Esophagus squamous epithelium (tissue), 5 donors: Measurements from ENCODE around the gene MAGEC1. TPM values are rescaled to one million over a fixed set of nuclear protein-coding genes. Genes with fewer than 3 reads are reported as not detected.

Experiments
- DNase-seq: peaks from one replicate; lab custom pipeline; 2025; lab: John Stamatoyannopoulos, UW
- H3K27ac ChIP-seq, 4 donors: fragments of 200-600 bp; sonication (generic); one replicate each; pipeline ENCODE4 v1.5.1; 2016 to 2019; ENCODE audit warnings: mild to moderate bottlenecking in 1 of 4
- H3K27me3 ChIP-seq, 4 donors: fragments of 200-600 bp; sonication (generic); 1 replicate in 3 of 4; 2 replicates in 1 of 4; pipeline versions ENCODE4 v1.5.1 to v1.6.0; 2017 to 2021; ENCODE audit warnings: antibody characterized with exemption in 1 of 4
- H3K36me3 ChIP-seq, 3 donors: fragments of 200-600 bp; sonication (generic); one replicate each; pipeline ENCODE4 v1.5.1; 2016 to 2019
- H3K4me1 ChIP-seq, 3 donors: fragments of 200-600 bp; sonication (generic); one replicate each; pipeline ENCODE4 v1.5.1; 2017 to 2019
- H3K4me3 ChIP-seq, 4 donors: fragments of 200-600 bp; sonication (generic); 1 replicate in 3 of 4; 2 replicates in 1 of 4; pipeline ENCODE4 v1.5.1; 2016 to 2019; ENCODE audit warnings: mild to moderate bottlenecking in 2 of 4, moderate library complexity in 1 of 4
- H3K9me3 ChIP-seq, 3 donors: fragments of 200-600 bp; sonication (generic); one replicate each; pipeline ENCODE4 v1.5.1; 2016 to 2019
- POLR2A ChIP-seq, 4 donors: fragments of 450-650 bp; IDR thresholded peaks; one replicate each; pipeline ENCODE4 v1.6.1; 2017; ENCODE audit warnings: antibody characterized with exemption in 4 of 4, mild to moderate bottlenecking in 4 of 4, moderate library complexity in 3 of 4
- WGBS, 2 donors: methylation state at CpG; one replicate each; pipeline ENCODE4 v1.1.5; 2018; 5-methylcytosine and 5-hydroxymethylcytosine counted together
- intact Hi-C: fragments of 100-400 bp; cut with DNase I; formaldehyde crosslinking; loops from one replicate; pipeline ENCODE4 v1.15.0; 2022
- total RNA-seq, 4 donors: library from RNA; depleted of rRNA; stranded (reverse); fragments of >200 nt; gene quantifications; one replicate each; pipeline ENCODE4 v1.1.0, GENCODE V29; 2016
- TF ChIP-seq, protein P1 (sequence below), 6 experiments: fragments of 450-650 bp in 4 of 6; fragments of 200-600 bp in 2 of 6; sonication (generic) in 2 of 6; IDR thresholded peaks; one replicate each; pipeline ENCODE4 v1.5.1; 2016 to 2019; ENCODE audit warnings: antibody characterized with exemption in 6 of 6, mild to moderate bottlenecking in 4 of 6, moderate library complexity in 4 of 6
- donor health status: DM: yes; HTN: yes; CAD: no.

The MAGEC1 gene
- total RNA-seq, 4 donors from 2014 or later, result not detected

DNA sequence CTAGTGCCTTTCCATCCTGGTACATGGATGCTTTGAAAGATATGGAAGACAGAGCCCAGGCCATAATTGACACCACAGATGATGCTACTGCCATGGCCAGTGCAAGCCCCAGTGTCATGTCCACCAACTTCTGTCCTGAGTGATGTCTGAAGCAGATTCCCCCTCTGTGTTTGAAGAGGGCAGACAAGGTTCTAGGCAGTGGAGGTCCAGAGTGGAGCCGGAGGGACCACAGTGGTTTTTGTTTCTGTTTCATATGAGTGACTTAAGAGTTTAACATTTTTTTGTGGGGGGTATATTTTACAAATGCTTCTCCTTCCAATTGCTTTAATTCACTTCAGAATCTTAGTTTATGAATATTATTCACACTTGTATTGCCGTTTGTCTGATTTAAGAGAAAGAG is 6.0 kb upstream of the MAGEC1 start:
- WGBS, 2 donors, result 80 to 94% methylated on average over 2 of the region's 2 CpGs
- TF ChIP-seq, protein P1, sequence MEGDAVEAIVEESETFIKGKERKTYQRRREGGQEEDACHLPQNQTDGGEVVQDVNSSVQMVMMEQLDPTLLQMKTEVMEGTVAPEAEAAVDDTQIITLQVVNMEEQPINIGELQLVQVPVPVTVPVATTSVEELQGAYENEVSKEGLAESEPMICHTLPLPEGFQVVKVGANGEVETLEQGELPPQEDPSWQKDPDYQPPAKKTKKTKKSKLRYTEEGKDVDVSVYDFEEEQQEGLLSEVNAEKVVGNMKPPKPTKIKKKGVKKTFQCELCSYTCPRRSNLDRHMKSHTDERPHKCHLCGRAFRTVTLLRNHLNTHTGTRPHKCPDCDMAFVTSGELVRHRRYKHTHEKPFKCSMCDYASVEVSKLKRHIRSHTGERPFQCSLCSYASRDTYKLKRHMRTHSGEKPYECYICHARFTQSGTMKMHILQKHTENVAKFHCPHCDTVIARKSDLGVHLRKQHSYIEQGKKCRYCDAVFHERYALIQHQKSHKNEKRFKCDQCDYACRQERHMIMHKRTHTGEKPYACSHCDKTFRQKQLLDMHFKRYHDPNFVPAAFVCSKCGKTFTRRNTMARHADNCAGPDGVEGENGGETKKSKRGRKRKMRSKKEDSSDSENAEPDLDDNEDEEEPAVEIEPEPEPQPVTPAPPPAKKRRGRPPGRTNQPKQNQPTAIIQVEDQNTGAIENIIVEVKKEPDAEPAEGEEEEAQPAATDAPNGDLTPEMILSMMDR (IDR thresholded peaks at IDR 0.05), result no peak
- TF ChIP-seq POLR2A (IDR thresholded peaks at IDR 0.05), result no peak
- intact Hi-C loops, result no loop called here
- Histone ChIP-seq H3K27ac (no peak overlapping the region), H3K9me3 (no peaks in the 10 kb centered on the region), H3K4me1 (no peaks in the 10 kb centered on the region), H3K27me3 (no peaks in the 10 kb centered on the region), H3K4me3 (no peak overlapping the region), H3K36me3 (no peaks in the 10 kb centered on the region)
- DNase-seq, result no peak

- WGBS, 2 donors, result 40 to 93% methylated on average over 1 to 4 of the region's 4 CpGs
- H3K4me3 ChIP-seq, result no peak overlapping the region
- H3K27ac ChIP-seq, result no peak overlapping the region
- TF ChIP-seq POLR2A (IDR thresholded peaks at IDR 0.05), result no peak
- TF ChIP-seq, protein P1 (IDR thresholded peaks at IDR 0.05), result no peak
- intact Hi-C loops, result no loop called here
- no peaks in the 10 kb centered on the region for H3K27me3 ChIP-seq
- no peaks in the 10 kb centered on the region for H3K36me3 ChIP-seq
- H3K4me1 ChIP-seq, result no peaks in the 10 kb centered on the region
- no peak for DNase-seq
- no peaks in the 10 kb centered on the region for H3K9me3 ChIP-seq
Measured at GRCh38 chrX:141902366-141902765, 1.3 kb upstream of the MAGEC1 start.

DNA sequence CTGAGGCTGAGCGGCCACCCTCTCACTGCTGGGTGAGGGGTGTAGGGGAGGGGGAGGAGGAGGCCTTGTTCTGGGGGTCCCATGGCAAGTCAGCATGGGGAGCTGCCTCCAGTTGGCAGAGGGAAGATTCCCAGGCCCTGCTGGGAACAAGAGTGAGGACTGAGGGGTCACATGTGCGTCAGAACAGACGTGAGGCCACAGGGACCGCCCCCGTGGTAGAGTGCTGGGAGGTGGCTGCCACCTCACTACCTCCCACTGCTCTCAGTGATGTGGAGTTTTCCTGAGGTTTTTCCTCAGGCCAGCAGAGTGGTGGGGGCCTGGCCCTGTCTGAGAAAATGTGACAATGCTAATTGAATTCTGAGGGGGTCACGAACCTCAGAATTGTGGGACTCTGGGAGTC is 568 bp downstream of the MAGEC1 start:
- 80% methylated on average over 5 of the region's 6 CpGs; no CpG with 5 or more reads in 1 of the 2 donors for WGBS, 2 donors
- Histone ChIP-seq H3K4me3 (no peak overlapping the region), H3K27ac (no peak overlapping the region), H3K27me3 (no peaks in the 10 kb centered on the region), H3K9me3 (no peaks in the 10 kb centered on the region), H3K36me3 (no peaks in the 10 kb centered on the region), H3K4me1 (no peaks in the 10 kb centered on the region)
- intact Hi-C loops, result no loop called here
- no peak for TF ChIP-seq POLR2A (IDR thresholded peaks at IDR 0.05)
- TF ChIP-seq, protein P1 (IDR thresholded peaks at IDR 0.05), result no peak
- no peak for DNase-seq

DNA sequence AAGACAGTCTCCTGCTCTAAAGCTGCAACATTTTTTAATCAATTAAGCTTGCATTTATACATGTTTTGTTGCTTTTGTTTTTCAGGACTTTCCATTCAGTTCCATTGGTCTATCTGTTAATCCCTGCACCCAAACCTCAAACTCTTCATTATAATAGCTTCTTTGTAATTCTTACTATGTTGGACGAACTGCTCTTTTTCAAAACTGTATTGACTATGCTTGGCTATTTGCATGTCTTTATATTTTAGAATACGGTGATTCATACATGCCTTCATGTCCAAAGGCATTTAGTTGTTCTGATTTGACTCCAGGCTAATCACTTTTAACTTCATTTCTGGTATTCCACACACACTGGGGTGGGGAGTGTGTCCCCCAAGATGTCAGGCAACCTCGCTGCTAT is 14.1 kb downstream of the MAGEC1 start:
- DNase-seq, result no peak
- no peaks in the 10 kb centered on the region for H3K36me3 ChIP-seq
- 41 to 58% methylated on average over 2 to 3 of the region's 3 CpGs for WGBS, 2 donors
- no peaks in the 10 kb centered on the region for H3K9me3 ChIP-seq
- no peak overlapping the region for H3K27ac ChIP-seq
- TF ChIP-seq, protein P1 (IDR thresholded peaks at IDR 0.05), result no peak
- no peak for TF ChIP-seq POLR2A (IDR thresholded peaks at IDR 0.05)
- no peaks in the 10 kb centered on the region for H3K4me1 ChIP-seq
- H3K27me3 ChIP-seq, result no peaks in the 10 kb centered on the region
- intact Hi-C loops, result no loop called here
- no peak overlapping the region for H3K4me3 ChIP-seq

DNA sequence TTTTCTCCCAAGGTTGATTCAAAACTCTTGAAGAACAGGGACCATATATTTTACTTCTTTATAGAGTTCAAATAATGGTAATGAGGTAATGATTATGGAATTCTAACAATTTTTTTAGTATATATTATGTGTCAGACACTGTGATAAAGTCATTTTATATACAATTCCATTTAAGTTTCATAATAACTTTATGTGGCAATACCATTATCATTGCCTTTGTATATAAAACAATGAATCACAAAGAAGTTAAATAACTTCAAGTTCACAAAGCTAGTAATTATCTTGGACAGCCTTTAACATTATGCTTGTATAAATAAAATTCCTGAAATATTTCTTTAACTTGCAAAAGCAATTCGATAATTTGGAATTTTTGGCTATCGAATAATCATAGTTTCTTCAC is 20.6 kb downstream of the MAGEC1 start:
- no peak overlapping the region for H3K4me3 ChIP-seq
- TF ChIP-seq POLR2A (IDR thresholded peaks at IDR 0.05), result no peak
- TF ChIP-seq, protein P1 (IDR thresholded peaks at IDR 0.05), result no peak
- DNase-seq, result no peak
- intact Hi-C loops, result no loop called here
- no peaks in the 10 kb centered on the region for H3K36me3 ChIP-seq
- H3K4me1 ChIP-seq, result no peaks in the 10 kb centered on the region
- WGBS, 2 donors, result 67 to 75% methylated on average over 2 of the region's 2 CpGs
- no peaks in the 10 kb centered on the region for H3K9me3 ChIP-seq
- no peaks in the 10 kb centered on the region for H3K27me3 ChIP-seq
- no peak overlapping the region for H3K27ac ChIP-seq
